A549 (cell line): ENCODE results near the gene STRN4. TPM values are rescaled to one million over a fixed set of nuclear protein-coding genes. Genes with fewer than 3 reads are reported as not detected.
A peak's percentile ranks its signal among the peaks of the same experiment; 100 is the strongest.

Experiments used
- ATAC-seq, 2 experiments: fragments of 200-7000 bp in 1 of 2; fragments of >200 bp in 1 of 2; cut with Nextera tagmentation in 1 of 2; cut with Tn5 transposase in 1 of 2; 3 replicates each; pipeline versions ENCODE4 v1.8.0 to v1.9.1; 2018 to 2020; ENCODE audit warnings: mild to moderate bottlenecking in 1 of 2, moderate library complexity in 1 of 2
- CTCF ChIA-PET: fragments of 300-600 bp; sonication (Branson Sonifier 250); formaldehyde crosslinking; extraction: SDS; loops from one replicate; lab custom pipeline; 2021; ENCODE audit warnings: antibody characterized with exemption, inconsistent platforms; lab: Yijun Ruan, JAX
- POLR2A ChIA-PET: fragments of 350-600 bp; formaldehyde crosslinking; extraction: SDS; loops from one replicate; lab custom pipeline; 2021; ENCODE audit warnings: antibody characterized with exemption, inconsistent platforms; lab: Yijun Ruan, JAX
- DNase-seq, 2 experiments: peaks; one replicate each; pipeline versions ENCODE4 v3.0.0 to v3.0.0-alpha.2; 2011 to 2016; ENCODE audit warnings: low read depth in 1 of 2, low spot score in 1 of 2
- FAIRE-seq: peaks from 2 replicates; lab custom pipeline; 2011; peaks lifted over from hg19 to GRCh38; lab: Jason Lieb, UNC
- H3K27ac ChIP-seq, 2 experiments: fragments of >200 bp; sonication (Bioruptor Twin); formaldehyde crosslinking; 3 replicates each; pipeline ENCODE4 v1.5.1; 2016 to 2017
- H3K4me1 ChIP-seq: fragments of >200 bp; sonication (Bioruptor Twin); formaldehyde crosslinking; 3 replicates; pipeline ENCODE4 v1.6.1; 2016
- H3K4me2 ChIP-seq: fragments of >200 bp; sonication (Bioruptor Twin); formaldehyde crosslinking; 3 replicates; pipeline ENCODE4 v1.6.1; 2016
- H3K4me3 ChIP-seq: fragments of >200 bp; sonication (Bioruptor Twin); formaldehyde crosslinking; 3 replicates; pipeline ENCODE4 v1.5.1; 2016
- H3K9me3 ChIP-seq: fragments of >200 bp; sonication (Bioruptor Twin); formaldehyde crosslinking; 3 replicates; pipeline ENCODE4 v1.6.1; 2016
- CHD2 ChIP-seq: fragments of 150-350 bp; IDR thresholded peaks from 2 replicates; pipeline ENCODE4 v1.6.1; 2014; ENCODE audit warnings: low read length; ENCODE audit not compliant: partially characterized antibody
- CHD4 ChIP-seq: fragments of 200-600 bp; sonication (generic); IDR thresholded peaks from 2 replicates; pipeline ENCODE4 v1.6.1; 2016; ENCODE audit warnings: antibody characterized with exemption, mild to moderate bottlenecking, borderline replicate concordance
- CTCF ChIP-seq: fragments of >200 bp; sonication (Bioruptor Twin); formaldehyde crosslinking; IDR thresholded peaks from 3 replicates; pipeline ENCODE4 v1.5.1; 2016
- EHMT2 ChIP-seq: fragments of 200-600 bp; sonication (generic); IDR thresholded peaks from 2 replicates; pipeline ENCODE4 v1.6.1; 2016; ENCODE audit warnings: antibody characterized with exemption, low read depth, mild to moderate bottlenecking, moderate library complexity
- ELK1 ChIP-seq: fragments of 150-350 bp; IDR thresholded peaks from 2 replicates; pipeline ENCODE4 v1.6.1; 2014; ENCODE audit warnings: low read depth, mild to moderate bottlenecking, low read length
- EP300 ChIP-seq, 2 experiments: fragments of >200 bp; sonication (Bioruptor Twin); formaldehyde crosslinking; IDR thresholded peaks; 2 replicates in 1 of 2; 3 replicates in 1 of 2; pipeline ENCODE4 v1.6.1; 2016 to 2017
- ESRRA ChIP-seq: fragments of 150-350 bp; IDR thresholded peaks from 2 replicates; pipeline ENCODE4 v1.6.1; 2014; ENCODE audit warnings: mild to moderate bottlenecking, low read length, borderline replicate concordance
- FOSL2 ChIP-seq, 2 experiments: fragments of 450-650 bp in 1 of 2; fragments of >200 bp in 1 of 2; sonication (Bioruptor Twin) in 1 of 2; formaldehyde crosslinking; IDR thresholded peaks; 2 replicates each; pipeline versions ENCODE4 v1.5.0 to v1.6.1; 2016 to 2020; ENCODE audit warnings: mild to moderate bottlenecking in 1 of 2, moderate library complexity in 1 of 2
- FOXS1 ChIP-seq: fragments of 250-450 bp; sonication (Bioruptor Pico); IDR thresholded peaks from 2 replicates; pipeline ENCODE4 v1.5.0; 2020; ENCODE audit warnings: mild to moderate bottlenecking, moderate library complexity
- HDAC2 ChIP-seq: fragments of 200-600 bp; sonication (generic); IDR thresholded peaks from 2 replicates; pipeline ENCODE4 v1.6.1; 2016
- HOXA7 ChIP-seq: fragments of 250-450 bp; sonication (Bioruptor Pico); IDR thresholded peaks from 2 replicates; pipeline ENCODE4 v1.5.0; 2020; ENCODE audit warnings: mild to moderate bottlenecking, moderate library complexity
- JUN ChIP-seq, 2 experiments: fragments of >200 bp; sonication (Bioruptor Twin); formaldehyde crosslinking; IDR thresholded peaks; 2 replicates in 1 of 2; 3 replicates in 1 of 2; pipeline ENCODE4 v1.6.1; 2016 to 2017
- KDM1A ChIP-seq: fragments of 200-600 bp; sonication (generic); IDR thresholded peaks from 2 replicates; pipeline ENCODE4 v1.6.1; 2016; ENCODE audit warnings: low read depth, mild to moderate bottlenecking
- KDM5A ChIP-seq: fragments of 200-600 bp; sonication (generic); IDR thresholded peaks from 2 replicates; pipeline ENCODE4 v1.6.1; 2016; ENCODE audit warnings: antibody characterized with exemption, mild to moderate bottlenecking
- MAFK ChIP-seq: fragments of 450-650 bp; IDR thresholded peaks from 2 replicates; pipeline ENCODE4 v1.6.1; 2014; ENCODE audit not compliant: partially characterized antibody
- MAX ChIP-seq: IDR thresholded peaks from 2 replicates; pipeline ENCODE4 v1.6.1; 2012
- MAZ ChIP-seq: fragments of 150-350 bp; IDR thresholded peaks from 2 replicates; pipeline ENCODE4 v1.6.1; 2014; ENCODE audit warnings: antibody characterized with exemption, low read depth, low read length, borderline replicate concordance
- MYC ChIP-seq: IDR thresholded peaks from 2 replicates; pipeline ENCODE4 v1.6.1; 2012; ENCODE audit warnings: mild to moderate bottlenecking, inconsistent platforms, low read length, improper control_type of control experiment, borderline replicate concordance
- NFE2L2 ChIP-seq: fragments of 150-350 bp; conservative IDR thresholded peaks from 2 replicates; pipeline ENCODE4 v1.6.1; 2014; ENCODE audit warnings: low read length
- RARB ChIP-seq: fragments of 250-450 bp; sonication (Bioruptor Pico); IDR thresholded peaks from 2 replicates; pipeline ENCODE4 v1.8.0; 2021; ENCODE audit warnings: mild to moderate bottlenecking, moderate library complexity
- RCOR1 ChIP-seq: fragments of 150-350 bp; IDR thresholded peaks from 2 replicates; pipeline ENCODE4 v1.6.1; 2014; ENCODE audit warnings: antibody characterized with exemption, low read length, low read depth
- REST ChIP-seq: fragments of 200-600 bp; sonication (generic); IDR thresholded peaks from 2 replicates; pipeline ENCODE4 v1.6.1; 2016; ENCODE audit warnings: antibody characterized with exemption, mild to moderate bottlenecking, moderate library complexity
- SMC3 ChIP-seq: fragments of >200 bp; sonication (Bioruptor Twin); formaldehyde crosslinking; IDR thresholded peaks from 3 replicates; pipeline ENCODE4 v1.6.1; 2018; ENCODE audit warnings: inconsistent platforms
- USF2 ChIP-seq: fragments of 450-650 bp; IDR thresholded peaks from 2 replicates; pipeline ENCODE4 v1.6.1; 2014; ENCODE audit warnings: antibody characterized with exemption
- ZSCAN20 ChIP-seq: fragments of 250-450 bp; sonication (Bioruptor Pico); IDR thresholded peaks from 2 replicates; pipeline ENCODE4 v1.8.0; 2022; ENCODE audit warnings: mild to moderate bottlenecking, moderate library complexity
- WGBS: methylation state at CpG from one replicate; pipeline ENCODE4 v1.1.6; 2017; ENCODE audit errors: missing lambda C conversion rate; 5-methylcytosine and 5-hydroxymethylcytosine counted together
- polyA plus RNA-seq, 4 experiments: library from polyadenylated mRNA; depleted of rRNA in 3 of 4; stranded (reverse); fragments of >200 nt; fragmentation: RNase III in 1 of 4; extraction: RNeasy Plus Mini Kit Qiagen cat#74134 plus additional on column Dnase treatment in 1 of 4; gene quantifications; 2 replicates in 3 of 4; 3 replicates in 1 of 4; pipeline ENCODE4 v1.2.3, GENCODE V29; 2011 to 2017

STRN4 gene
- polyA plus RNA-seq, 2 of the 4 experiments (the other 2 are of a cell fraction) = 62.8 to 70.0 TPM

GRCh38 chr19:46718157-46718933 lies 27.9 kb downstream of the STRN4 start:
- peak overlapping the region; percentile 98 for H3K4me2 ChIP-seq
- FAIRE-seq = no peak

GRCh38 chr19:46717716-46718143 lies 28.5 kb downstream of the STRN4 start:
- no peak for FAIRE-seq
- WGBS = 64% methylated on average over 9 of the region's 9 CpGs
- no peak for DNase-seq
- Histone ChIP-seq H3K4me2 (peak overlapping the region; percentile 98), H3K9me3 (no peaks in the 10 kb centered on the region), H3K4me1 (peaks cover 25% of the 10 kb centered on the region), H3K27ac (peak overlapping the region; percentile 84 to 90), H3K4me3 (peak overlapping the region; percentile 88)
- ChIA-PET POLR2A (no interaction called here), CTCF (interaction anchor here (1.3 to 4.5 kb wide), 2 partner anchors 11 to 13 kb away, joined by 5 to 64 read pairs; no protein-coding TSS in a partner anchor)
- peak; percentile 1 to 2; a peak in 4 of 6 replicates for ATAC-seq
- TF ChIP-seq CTCF (no peak), MAFK (no peak), JUN (IDR thresholded peaks at IDR 0.05) (no peak), MYC (no peak), SMC3 (no peak), REST (no peak), KDM1A (no peak), HDAC2 (no peak), ELK1 (no peak), ZSCAN20 (CRISPR knock-in tag) (no peak), HOXA7 (CRISPR knock-in tag) (no peak), FOXS1 (CRISPR knock-in tag) (no peak), NFE2L2 (no peak), RCOR1 (no peak), FOSL2 (IDR thresholded peaks at IDR 0.05) (no peak), FOSL2 (CRISPR knock-in tag; IDR thresholded peaks at IDR 0.05) (no peak), CHD4 (no peak), KDM5A (no peak), EHMT2 (no peak)

More at GRCh38 chr19:46718157-46718933, 27.9 kb downstream of the STRN4 start:
- Histone ChIP-seq H3K4me1 (peaks cover 23% of the 10 kb centered on the region), H3K4me3 (no peak overlapping the region)
- peak; percentile 62 to 63 for DNase-seq
- WGBS = 80% methylated on average over 17 of the region's 17 CpGs
- POLR2A ChIA-PET = no interaction called here
- no peak for TF ChIP-seq ZSCAN20 (CRISPR knock-in tag)
- TF ChIP-seq ESRRA = no peak
- TF ChIP-seq EP300 (IDR thresholded peaks at IDR 0.05) = no peak
- no peak for TF ChIP-seq USF2
- TF ChIP-seq MAX = no peak
- no peak for TF ChIP-seq EHMT2
- no peak for TF ChIP-seq RARB (CRISPR knock-in tag)
- no peak for TF ChIP-seq MAZ
- TF ChIP-seq HDAC2 = no peak
- no peak for TF ChIP-seq CHD2
- TF ChIP-seq, all 56 proteins: peak for 0
- ATAC-seq = peak; percentile 3 to 19; a peak in 3 of 6 replicates
- no peaks in the 10 kb centered on the region for H3K9me3 ChIP-seq
- H3K27ac ChIP-seq = no peak overlapping the region
- CTCF ChIA-PET = interaction anchor here (1.3 to 4.5 kb wide), 2 partner anchors 11 to 14 kb away, joined by 5 to 64 read pairs; no protein-coding TSS in a partner anchor
